Retinal pigment epithelial cell (primary cell): ENCODE results near the gene CPNE6.

Experiments
- DNase-seq: peaks from one replicate; pipeline ENCODE4 v3.0.0-alpha.2; 2010; ENCODE audit warnings: low read depth
- H3K4me3 ChIP-seq: 2 replicates; pipeline ENCODE4 v1.5.1; 2011; ENCODE audit warnings: mild to moderate bottlenecking, low read length, control low read depth, moderate library complexity
- CTCF ChIP-seq: conservative IDR thresholded peaks from 2 replicates; pipeline ENCODE4 v1.5.1; 2011; ENCODE audit warnings: low read depth, low read length, control low read depth, inconsistent platforms

CPNE6 gene

GRCh38 chr14:24072436-24072835 is 1.1 kb downstream of the CPNE6 start:
- DNase-seq, result no peak
- no peak for TF ChIP-seq CTCF
- no peak overlapping the region for H3K4me3 ChIP-seq

- H3K4me3 ChIP-seq, result no peak overlapping the region
- TF ChIP-seq CTCF, result no peak
- no peak for DNase-seq
Measured at GRCh38 chr14:24072881-24073877, 1.8 kb downstream of the CPNE6 start.

GRCh38 chr14:24074625-24075484 is 3.5 kb downstream of the CPNE6 start:
- DNase-seq, result no peak
- H3K4me3 ChIP-seq, result no peak overlapping the region
- no peak for TF ChIP-seq CTCF

GRCh38 chr14:24075485-24076301 is 4.3 kb downstream of the CPNE6 start:
- no peak overlapping the region for H3K4me3 ChIP-seq
- no peak for DNase-seq
- TF ChIP-seq CTCF, result no peak

- H3K4me3 ChIP-seq, result no peak overlapping the region
- TF ChIP-seq CTCF, result no peak
- DNase-seq, result no peak
Measured at GRCh38 chr14:24076302-24076601, 4.9 kb downstream of the CPNE6 start.

GRCh38 chr14:24077086-24077485 is 5.7 kb downstream of the CPNE6 start:
- H3K4me3 ChIP-seq, result no peak overlapping the region
- no peak for TF ChIP-seq CTCF
- DNase-seq, result no peak
